ENCODE measurements around the gene PDE10A.

GRCh38 chr6:165306955-165307354 is 356.1 kb downstream of the PDE10A start:
- TF ChIP-seq ZFP30 (CRISPR knock-in tag; IDR thresholded peaks at IDR 0.05) (no peak), PATZ1 (CRISPR knock-in tag; IDR thresholded peaks at IDR 0.05; ENCODE audit: borderline replicate concordance) (no peak), OSR1 (CRISPR knock-in tag; IDR thresholded peaks at IDR 0.05) (no peak), ZNF70 (CRISPR knock-in tag; IDR thresholded peaks at IDR 0.05) (no peak), ARNTL (CRISPR knock-in tag; IDR thresholded peaks at IDR 0.05; ENCODE audit: borderline replicate concordance, low read depth) (no peak), ZFP3 (CRISPR knock-in tag; IDR thresholded peaks at IDR 0.05) (no peak), ZC3H10 (CRISPR knock-in tag; IDR thresholded peaks at IDR 0.05) (no peak), TOX (CRISPR knock-in tag; IDR thresholded peaks at IDR 0.05; ENCODE audit: borderline replicate concordance) (no peak), POU6F1 (CRISPR knock-in tag; IDR thresholded peaks at IDR 0.05; ENCODE audit: borderline replicate concordance, low read depth) (no peak), TSHZ2 (CRISPR knock-in tag; IDR thresholded peaks at IDR 0.05) (no peak), SNAI2 (CRISPR knock-in tag; IDR thresholded peaks at IDR 0.05) (no peak), CSRNP3 (CRISPR knock-in tag; IDR thresholded peaks at IDR 0.05) (no peak)

All from SK-N-SH treated with all-trans-retinoic acid at 6 μM for 48 hours (cell line).